GM18873 (cell line): ENCODE measurements around the gene CISD2.
"Not testable (repeated sequence)": the region's sequence is repeated elsewhere in the genome, so short reads cannot be mapped to it uniquely, and the experiment has no call there.

ENCODE experiments used
- ATAC-seq: cut with Tn5 transposase; IDR thresholded peaks from one replicate; pipeline ENCODE4 v1.9.1; 2021; ENCODE audit warnings: mild to moderate bottlenecking, moderate library complexity, moderate number of reproducible peaks; ENCODE audit not compliant: unreplicated experiment, low FRiP score

CISD2 gene

GRCh38 chr4:102847687-102848086 is 21.1 kb upstream of the CISD2 start:
- no peak for ATAC-seq

GRCh38 chr4:102849579-102850104 is 19.1 kb upstream of the CISD2 start:
- ATAC-seq: no peak

GRCh38 chr4:102850370-102850769 is 18.4 kb upstream of the CISD2 start:
- ATAC-seq: no peak

GRCh38 chr4:102858828-102859464 is 9.8 kb upstream of the CISD2 start:
- no peak for ATAC-seq

GRCh38 chr4:102860611-102861324 is 8.0 kb upstream of the CISD2 start:
- ATAC-seq: no peak

- no peak for ATAC-seq
Measured at GRCh38 chr4:102862016-102862415, 6.8 kb upstream of the CISD2 start.

- no peak for ATAC-seq
Measured at GRCh38 chr4:102862747-102863146, 6.0 kb upstream of the CISD2 start.

- ATAC-seq: not testable (repeated sequence)
Measured at GRCh38 chr4:102865327-102865726, 3.5 kb upstream of the CISD2 start.

- ATAC-seq: peak; percentile 20
Measured at GRCh38 chr4:102867278-102868152, 1.3 kb upstream of the CISD2 start.

- no peak for ATAC-seq
Measured at GRCh38 chr4:102868153-102868780, 525 bp upstream of the CISD2 start.

- ATAC-seq: peak; percentile 25
Measured at GRCh38 chr4:102869569-102870197, 891 bp downstream of the CISD2 start.

- ATAC-seq: no peak
Measured at GRCh38 chr4:102871772-102872171, 3.0 kb downstream of the CISD2 start.

GRCh38 chr4:102877477-102878106 is 8.8 kb downstream of the CISD2 start:
- not testable (repeated sequence) for ATAC-seq

- not testable (repeated sequence) for ATAC-seq
Measured at GRCh38 chr4:102878349-102878748, 9.6 kb downstream of the CISD2 start.

- ATAC-seq: no peak
Measured at GRCh38 chr4:102878901-102879300, 10.1 kb downstream of the CISD2 start.

- ATAC-seq: no peak
Measured at GRCh38 chr4:102881343-102881742, 12.6 kb downstream of the CISD2 start.

GRCh38 chr4:102883278-102883677 is 14.5 kb downstream of the CISD2 start:
- no peak for ATAC-seq

- not testable (repeated sequence) for ATAC-seq
Measured at GRCh38 chr4:102888570-102888969, 19.8 kb downstream of the CISD2 start.

- ATAC-seq: not testable (repeated sequence)
Measured at GRCh38 chr4:102889866-102890265, 21.1 kb downstream of the CISD2 start.
